Heart left ventricle (tissue), 13 donors: ENCODE measurements around the gene CCNI.

Source experiments
- CTCF ChIP-seq, 12 donors: fragments of 200-600 bp; sonication (generic) in 4 of 12; IDR thresholded peaks; one replicate each; pipeline versions ENCODE4 v1.5.0 to v1.8.0; 2018 to 2022; ENCODE audit warnings: antibody characterized with exemption in 12 of 12, mild to moderate bottlenecking in 5 of 12
- POLR2A ChIP-seq, 2 donors: fragments of 450-650 bp; IDR thresholded peaks; one replicate each; pipeline ENCODE4 v1.6.1; 2017; ENCODE audit warnings: antibody characterized with exemption in 2 of 2, mild to moderate bottlenecking in 2 of 2, moderate library complexity in 2 of 2
- donor health status: ischemic (EF 13 %, LVEDD 7.1; RV severe dilation, severe dysfunction).
- donor health status: DM: no; HTN: yes; CAD: no.
- donor health status: DM: no; HTN: no; CAD: no.
- donor health status: ischemic (EF 25% LVEDD 6.9; RV normal size, moderate dysfunction).
- donor health status: ischemic (EF 25% LVEDD 5.7; RV mildly dilated, moderate dysfunction).
- donor health status: ischemic (EF 35%, LVEDD 5.7; RV mildly dilated, moderate dysfunction).
- donor health status: nonischemic (EF 11% LVEDD 7.7; RV severe dilation, severe dysfunction).
- donor health status: DM: yes; HTN: yes; CAD: no.
- donor health status: PGD.
- donor health status: ischemic (EF 29% LVEDD 5.4; RV normal size, mild dysfunction).
- donor health status: nonischemic (EF 23%, LVEDD 6.1; RV moderate dilation, normal function).

DNA sequence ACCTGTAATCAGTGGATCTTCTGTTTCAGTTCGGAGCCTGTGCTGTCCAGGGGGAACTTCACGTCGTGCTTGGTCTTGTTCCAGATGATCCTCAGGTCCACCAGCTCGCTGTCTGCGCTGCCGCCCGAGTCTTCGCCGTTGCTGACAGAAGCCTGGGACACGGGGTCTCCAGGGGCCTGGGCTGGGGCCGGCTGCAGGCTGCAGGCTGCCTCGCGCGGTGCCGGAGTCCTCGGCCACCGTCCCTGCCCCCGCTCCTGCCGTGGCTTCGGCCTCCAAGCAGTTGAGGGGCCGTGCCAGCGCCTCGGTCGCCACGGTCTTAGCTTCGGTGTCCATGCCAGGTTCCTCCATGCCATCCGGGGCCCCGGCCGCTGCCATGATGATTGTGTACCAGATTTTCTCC, 37.3 kb upstream of the CCNI start:
- no peak for TF ChIP-seq CTCF (IDR thresholded peaks at IDR 0.05)
- TF ChIP-seq POLR2A (IDR thresholded peaks at IDR 0.05) = no peak
